Inferior parietal cortex (tissue), 1 donor: Measurements from ENCODE around the gene TRPC4AP.
A peak's percentile ranks its signal among the peaks of the same experiment; 100 is the strongest.
"Not testable (repeated sequence)": the region's sequence is repeated elsewhere in the genome, so short reads cannot be mapped to it uniquely, and the experiment has no call there.

Source experiments
- DNase-seq: peaks from one replicate; pipeline ENCODE4 v3.0.0-alpha.2; 2016; ENCODE audit errors: extremely low spot score

The TRPC4AP gene

DNA sequence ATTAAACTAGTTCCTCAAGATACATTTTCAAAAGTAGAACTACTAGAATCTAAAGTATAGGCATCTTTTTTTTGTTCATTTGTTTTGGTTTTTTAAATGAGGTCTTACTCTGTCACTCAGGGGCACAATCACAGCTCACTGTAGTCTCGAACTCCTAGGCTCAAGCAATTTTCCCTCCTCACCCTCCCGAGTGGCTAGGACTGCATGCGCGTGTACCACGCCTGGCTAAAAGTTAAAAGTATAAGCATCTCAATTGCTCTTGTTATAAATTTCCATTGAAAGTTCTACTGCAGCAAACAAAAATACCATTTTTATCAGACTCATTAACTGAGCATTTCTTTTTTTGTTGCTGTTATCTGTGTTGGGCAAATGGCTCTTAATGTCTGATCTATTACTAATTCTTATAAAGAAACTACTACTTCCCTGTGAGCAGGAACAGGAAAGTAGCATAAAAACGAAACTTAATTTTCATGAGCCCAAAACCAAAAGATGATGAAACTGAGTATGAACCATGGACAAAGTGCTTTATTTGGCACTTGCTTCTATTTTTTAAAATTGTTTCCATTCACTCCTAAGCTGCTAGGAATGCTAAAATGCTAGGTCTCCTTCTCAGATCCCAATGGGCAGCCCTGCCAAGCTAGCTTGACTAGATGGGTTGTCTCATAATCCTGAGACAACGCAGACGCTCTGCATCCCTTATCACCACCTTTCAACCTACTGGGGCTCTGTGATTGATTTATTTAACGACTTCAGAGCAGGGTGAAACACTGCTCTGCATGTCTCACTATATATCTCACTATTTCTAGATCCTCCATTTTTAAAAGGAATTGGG is 36.9 kb downstream of the TRPC4AP start:
- DNase-seq: no peak

DNA sequence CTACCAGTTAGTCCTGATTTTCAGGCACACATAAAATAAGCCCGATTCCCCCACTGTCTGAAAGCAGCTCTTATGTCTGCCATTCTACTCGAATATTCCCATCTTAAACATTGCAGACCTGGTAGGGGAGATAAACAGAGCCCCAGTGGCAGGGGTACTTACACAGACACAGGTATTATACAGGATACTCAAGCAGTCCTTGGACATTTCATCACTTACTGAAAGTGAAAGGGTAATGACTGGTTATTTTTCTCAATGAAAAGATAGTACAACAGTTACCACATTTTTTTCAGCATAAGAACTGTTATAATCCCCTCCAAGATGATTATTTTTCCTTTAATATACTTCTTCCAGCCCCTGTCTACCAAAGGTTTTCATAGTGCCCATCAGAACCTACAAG is 37.8 kb downstream of the TRPC4AP start:
- DNase-seq: no peak

DNA sequence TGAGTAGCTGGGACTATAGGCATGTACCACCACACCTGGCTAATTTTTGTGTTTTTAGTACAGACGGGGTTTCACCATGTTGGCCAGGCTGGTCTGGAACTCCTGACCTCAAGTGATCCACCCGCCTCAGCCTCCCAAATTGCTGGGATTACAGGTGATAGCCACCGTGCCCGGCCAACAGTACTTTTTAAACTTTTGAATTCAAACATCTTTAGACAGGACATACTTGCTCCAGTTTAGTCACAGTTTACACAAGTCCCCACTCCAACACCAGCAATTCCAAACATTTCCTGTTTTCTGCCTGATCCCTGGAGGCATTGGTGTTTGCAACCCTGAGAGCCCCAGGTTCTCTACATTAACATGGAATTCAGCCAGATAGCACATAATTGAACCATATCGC is 40.0 kb downstream of the TRPC4AP start:
- not testable (repeated sequence) for DNase-seq

DNA sequence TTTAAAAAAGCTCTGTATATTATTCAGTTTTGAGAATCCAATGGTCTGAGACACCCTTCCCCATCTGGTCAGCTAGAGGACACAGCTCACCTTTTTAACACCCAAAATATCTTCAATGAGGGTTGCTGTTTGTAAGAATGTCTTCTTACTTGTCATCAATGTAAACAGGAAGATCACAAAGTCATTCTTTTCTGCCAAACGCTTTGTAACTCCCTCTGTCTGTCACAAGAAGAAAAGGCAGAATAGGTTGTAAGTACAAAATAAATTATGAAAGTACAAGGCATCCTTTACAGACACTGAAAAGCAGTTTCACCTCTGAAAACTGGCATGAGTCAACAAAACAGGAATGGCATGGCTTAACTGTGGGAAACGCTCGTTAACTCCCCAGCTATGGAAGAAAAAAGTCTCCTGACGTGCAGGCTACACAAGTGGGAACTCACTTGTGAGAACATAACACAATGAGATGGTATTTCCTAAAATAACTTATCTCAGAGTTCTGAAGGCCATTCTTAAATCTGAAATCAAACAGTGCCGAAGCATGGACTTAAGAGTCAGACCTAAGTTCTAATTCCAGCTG is 42.7 kb downstream of the TRPC4AP start:
- DNase-seq: no peak

DNA sequence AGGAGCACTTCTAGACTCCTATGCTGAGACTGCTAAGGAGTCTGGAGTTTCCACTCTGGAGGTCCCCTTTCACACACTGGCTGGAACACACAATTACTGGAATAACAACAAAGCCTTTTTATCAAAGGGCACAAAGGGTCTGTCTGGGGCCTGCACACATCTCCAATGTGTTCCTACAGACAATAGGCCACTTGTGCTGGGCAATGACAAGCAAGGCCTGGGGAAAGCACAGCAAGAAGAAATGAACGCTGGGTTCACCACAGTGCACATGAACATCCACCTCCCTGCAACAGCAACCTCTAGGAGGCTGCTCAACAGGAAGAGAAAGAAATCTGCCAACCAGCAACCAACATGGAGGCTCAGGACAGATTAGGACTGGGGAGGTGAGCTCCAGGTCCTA is 43.9 kb downstream of the TRPC4AP start:
- peak; percentile 79 for DNase-seq

DNA sequence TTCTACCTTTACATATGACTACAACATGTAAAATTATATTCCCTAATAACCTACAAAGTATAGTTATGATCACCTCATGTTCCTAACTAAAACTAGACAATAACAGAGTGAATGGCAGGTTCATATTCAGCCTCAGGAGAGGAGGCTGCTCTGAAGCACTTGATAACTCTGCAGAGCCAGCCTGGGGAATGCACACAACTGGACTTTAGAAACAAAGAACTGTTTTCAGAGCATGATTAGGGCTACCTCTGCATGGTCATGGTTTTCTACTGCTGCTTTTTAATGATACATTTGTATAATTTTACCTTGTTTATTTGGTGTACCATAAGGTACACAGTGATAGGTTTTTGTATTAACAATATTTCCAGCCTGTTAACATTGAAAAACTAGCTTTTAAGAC is 50.3 kb downstream of the TRPC4AP start:
- no peak for DNase-seq

DNA sequence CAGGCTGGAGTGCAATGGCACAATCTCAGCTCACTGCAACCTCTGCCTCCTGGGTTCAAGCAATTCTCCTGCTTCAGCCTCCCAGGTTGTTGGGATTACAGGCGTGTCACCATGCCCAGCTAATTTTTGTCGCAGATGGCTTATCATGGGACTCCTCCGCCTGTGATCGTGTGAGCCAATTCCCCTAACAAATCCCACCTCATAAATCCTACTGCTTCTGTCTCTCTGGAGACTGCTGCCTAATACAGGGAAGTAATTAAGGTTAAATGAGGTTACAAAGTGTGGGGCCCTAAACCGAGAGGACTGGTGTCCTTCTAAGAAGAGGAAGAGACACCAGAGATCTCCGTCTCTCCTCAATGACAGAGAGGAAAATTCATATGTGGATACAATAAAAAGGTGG is 52.0 kb downstream of the TRPC4AP start:
- no peak for DNase-seq

DNA sequence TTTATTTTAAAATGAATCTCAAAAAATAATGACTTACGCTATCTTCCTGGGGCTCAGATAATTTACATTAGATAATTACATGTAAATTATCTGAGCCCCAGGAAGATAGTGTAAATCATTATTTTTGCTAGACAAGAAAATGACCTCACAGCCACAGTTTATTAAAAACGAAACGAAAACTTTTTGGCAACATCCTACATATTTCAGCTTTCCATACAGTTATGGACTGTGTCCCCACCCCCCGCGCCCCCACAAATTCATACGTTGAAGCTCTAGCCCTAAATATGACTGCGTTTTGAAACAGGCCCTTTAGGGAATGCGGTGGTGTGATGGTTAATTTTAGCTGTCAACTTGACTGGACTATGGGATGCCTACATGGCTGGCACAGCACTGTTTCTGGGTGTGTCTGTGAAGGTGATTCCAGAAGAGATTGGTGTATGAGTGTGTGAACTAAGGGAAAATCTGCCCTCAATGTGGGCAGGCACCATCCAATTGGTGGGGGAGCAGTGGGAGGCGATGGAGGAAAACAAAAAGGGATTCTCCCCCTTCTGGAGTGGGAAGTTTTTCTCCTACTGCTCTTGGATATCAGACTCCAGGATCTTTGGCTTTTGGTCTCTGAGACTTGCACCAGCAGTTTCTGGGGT is 52.6 kb downstream of the TRPC4AP start:
- no peak for DNase-seq

DNA sequence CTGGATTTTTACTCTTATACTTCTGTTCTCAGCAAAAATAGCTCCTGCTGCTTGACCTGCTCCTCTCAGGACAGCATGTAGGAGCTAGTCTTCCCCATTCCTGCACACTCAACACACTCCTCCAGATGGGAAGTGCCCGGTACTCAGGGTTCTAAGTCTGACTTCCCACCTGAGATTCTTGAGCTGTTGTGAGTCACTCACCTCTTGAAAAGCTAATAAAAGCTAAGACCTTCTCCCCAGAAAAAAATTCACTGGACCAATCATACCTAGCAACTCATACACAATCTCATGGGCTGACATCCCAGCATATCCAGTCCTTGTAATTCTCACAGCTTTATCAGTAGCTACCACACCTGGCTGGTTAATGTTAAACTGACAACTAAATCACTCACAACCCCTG is 53.5 kb downstream of the TRPC4AP start:
- DNase-seq: no peak

DNA sequence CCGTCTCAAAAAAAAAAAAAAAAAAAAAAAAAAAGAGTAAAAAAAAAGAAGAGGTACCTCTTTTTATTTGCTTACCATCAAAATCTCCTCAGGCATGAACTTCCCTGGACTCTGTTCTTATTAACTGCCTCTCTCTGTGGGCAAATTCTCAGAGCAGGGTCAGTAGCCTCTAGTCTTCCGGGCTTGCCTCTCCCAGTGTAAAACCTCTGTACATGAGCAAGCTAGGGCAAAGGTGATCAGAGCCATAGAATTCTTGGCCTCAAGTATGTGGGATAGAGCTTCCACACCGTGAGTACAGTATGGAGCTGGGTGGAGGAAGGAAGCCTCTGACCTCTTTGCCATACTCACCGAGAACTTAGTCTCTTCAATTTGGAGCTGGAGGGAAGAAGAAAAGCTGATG is 58.5 kb downstream of the TRPC4AP start:
- DNase-seq: no peak

DNA sequence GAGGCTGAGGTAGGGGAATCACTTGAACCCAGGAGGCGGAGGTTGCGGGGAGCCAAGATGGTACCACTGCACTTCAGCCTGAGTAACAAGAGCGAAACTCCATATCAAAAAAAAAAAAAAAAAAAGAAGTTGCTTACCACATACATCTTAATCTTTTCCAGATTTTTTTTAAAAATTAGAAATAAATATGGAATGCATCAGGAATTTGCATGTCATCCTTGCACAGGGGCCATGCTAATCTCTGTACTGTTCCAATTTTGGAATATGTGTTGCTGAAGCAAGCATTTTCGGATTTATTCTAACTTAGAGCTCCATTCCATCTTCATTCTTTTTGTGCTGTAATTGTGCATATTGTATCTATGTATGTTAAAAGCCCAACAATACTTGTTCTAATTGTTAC is 62.5 kb downstream of the TRPC4AP start:
- no peak for DNase-seq

DNA sequence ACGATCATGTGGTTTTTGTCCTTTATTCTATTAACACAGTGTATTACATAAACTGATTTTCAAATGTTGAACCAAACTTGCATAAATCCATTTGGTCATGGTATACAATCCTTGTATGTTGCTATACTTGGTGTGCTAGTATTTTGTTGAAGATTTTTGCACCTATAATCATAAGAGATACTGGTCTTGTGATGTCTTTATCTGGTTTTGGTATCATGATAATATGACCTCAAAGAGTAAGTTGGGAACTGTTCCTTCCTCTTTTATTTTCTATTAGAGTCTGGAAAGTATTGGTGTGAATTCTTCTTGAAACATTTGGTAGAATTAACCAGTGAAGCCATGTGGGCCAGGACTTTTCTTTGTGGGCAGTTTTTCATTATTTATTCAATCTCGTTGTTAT is 65.3 kb downstream of the TRPC4AP start:
- DNase-seq: no peak

DNA sequence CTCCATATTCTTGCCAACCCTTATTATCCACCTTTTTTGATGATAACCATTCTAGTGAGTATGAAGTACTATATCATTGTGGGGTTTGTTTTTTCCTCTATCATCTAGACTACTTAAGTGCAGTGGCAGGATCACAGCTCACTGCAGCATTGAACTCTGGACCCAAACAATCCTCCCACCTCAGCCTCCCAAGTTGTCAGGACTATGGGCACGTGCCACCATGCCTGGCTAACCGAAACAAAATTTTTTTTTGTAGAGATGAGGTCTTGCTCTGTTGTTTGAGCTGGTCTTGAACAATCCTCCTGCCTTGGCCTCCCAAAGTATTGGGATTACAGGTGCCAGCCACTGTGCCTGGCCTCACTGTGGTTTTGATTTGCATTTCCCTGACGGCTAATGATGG is 67.5 kb downstream of the TRPC4AP start:
- DNase-seq: no peak

DNA sequence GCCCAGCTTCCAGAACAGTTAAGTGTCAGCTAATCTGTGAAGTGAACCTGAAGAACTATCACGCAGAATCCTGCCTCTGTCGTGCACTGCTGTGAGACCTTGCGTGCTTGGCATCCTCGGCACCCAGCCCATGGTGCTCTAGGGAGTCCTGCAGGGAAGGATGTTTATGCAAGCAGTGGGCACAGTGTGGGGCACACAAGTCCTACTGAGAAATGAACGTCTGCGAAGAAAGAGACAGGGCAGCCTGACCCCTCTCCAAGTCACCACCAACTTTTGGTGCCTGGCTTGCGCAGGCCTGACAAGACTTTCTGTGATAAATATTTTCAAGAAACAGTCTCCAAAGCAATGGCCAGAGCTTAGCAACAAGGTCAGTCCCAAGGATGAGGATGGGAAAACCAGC is 69.0 kb downstream of the TRPC4AP start:
- DNase-seq: no peak

DNA sequence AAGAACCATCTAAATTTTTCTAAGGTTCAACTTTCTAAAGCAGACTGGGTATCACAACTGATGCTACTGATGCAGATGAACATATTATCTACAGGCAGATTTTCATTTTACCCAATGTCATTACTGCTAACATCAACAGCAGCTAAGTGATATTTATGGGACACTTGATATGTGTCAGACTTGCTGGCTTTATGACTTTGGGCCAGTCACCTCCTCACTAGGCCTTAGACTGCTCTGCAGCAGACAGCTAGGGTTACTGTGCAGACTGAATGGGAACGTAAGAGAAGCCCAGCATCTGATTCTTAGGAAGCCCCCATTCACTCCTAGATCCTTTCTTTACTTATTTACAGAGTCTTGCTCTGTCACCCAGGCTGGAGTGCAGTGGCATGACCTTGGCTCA is 70.8 kb downstream of the TRPC4AP start:
- no peak for DNase-seq

DNA sequence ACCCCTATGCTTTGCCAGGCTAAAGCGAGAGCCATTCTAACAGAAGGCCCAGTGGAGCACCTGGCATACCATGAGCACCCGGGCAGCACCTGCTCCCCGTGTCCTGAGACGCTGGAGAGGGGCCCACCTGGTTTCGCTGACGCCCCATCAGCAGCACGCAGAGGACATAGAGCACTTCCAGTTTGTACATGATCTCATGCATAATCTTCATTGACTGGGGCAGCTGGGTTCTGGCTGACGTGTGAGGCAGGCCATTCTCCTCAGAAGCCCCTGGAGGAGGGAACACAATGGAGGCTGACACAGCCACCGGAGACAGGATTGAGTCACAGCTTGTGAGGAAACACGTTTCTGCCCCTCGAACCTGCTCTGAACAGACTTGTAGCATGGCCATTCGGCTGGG is 71.5 kb downstream of the TRPC4AP start:
- DNase-seq: no peak

DNA sequence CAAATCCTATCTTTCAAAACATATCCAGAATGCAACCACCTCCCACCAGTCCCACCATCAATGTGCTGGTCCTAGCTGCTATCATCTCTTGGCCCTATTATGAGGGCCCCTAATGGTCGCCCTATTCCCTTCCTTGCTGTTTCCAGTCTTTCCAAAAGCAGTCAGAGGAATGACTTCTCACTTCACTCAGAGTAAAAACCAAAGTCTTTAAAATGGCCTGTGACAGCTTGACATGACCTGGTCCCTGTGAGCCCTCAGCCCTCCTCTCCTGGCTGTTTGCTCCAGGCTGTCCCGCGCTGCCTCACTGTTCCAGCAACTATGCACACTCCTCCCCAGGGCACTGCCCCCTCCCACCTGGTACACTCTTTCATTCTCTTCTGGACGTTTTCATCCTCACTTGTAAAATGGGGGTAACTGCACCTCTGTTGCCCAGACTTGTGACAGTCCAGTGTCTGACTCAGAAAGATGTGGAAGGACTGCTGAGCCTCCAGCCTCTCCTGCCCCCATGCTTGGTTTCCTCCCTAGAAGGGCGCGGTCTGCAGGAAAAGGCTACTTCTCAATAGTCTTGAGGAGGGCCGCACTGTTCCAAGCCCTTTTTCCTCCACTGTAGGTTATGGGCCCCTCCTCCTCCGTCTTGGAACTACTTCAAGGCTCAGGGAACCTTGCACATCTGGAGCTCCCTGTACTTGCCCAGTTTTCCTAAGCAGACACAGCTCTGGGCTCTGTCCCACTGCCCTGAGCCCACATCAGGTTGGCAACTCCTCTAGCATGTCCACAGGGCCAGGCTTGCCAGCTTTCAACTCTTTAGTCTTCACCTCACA is 72.3 kb downstream of the TRPC4AP start:
- DNase-seq: no peak

DNA sequence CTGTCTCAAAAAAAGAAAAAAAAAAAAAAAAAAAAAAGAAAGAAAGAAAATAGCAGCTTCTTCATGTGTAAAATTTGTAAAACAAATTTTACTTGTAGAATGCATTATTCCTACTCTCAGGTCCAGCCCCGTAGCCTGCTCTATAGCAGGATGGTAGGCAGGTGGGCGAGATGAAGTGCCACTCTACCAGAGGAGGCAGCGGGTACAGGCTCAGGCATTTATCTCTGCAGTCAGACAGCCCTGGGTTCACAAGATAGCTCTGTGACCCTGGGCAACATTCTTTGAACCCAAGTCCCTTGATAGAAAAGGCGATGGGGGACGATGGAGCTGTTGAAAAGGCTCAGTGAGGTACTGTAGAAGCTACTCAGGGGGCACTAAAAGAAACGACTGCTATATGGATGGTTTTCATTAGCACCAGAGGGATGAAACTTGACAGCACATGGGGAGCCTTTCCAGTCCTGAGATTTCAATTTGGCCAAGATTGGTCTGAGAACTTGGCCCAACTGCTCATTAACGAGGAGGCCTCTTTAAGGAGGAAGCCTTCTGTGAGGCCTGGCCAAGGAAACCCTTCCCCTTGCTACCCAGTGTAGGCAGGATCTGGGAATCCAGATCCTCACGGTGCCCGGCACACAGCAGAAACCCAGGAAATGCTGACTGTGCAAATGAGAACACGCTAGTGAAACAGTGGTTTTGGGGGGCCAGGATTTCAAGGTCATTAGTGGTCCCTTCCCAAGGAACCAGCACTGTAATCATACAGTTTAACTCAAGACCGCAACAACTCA is 73.8 kb downstream of the TRPC4AP start:
- DNase-seq: no peak

DNA sequence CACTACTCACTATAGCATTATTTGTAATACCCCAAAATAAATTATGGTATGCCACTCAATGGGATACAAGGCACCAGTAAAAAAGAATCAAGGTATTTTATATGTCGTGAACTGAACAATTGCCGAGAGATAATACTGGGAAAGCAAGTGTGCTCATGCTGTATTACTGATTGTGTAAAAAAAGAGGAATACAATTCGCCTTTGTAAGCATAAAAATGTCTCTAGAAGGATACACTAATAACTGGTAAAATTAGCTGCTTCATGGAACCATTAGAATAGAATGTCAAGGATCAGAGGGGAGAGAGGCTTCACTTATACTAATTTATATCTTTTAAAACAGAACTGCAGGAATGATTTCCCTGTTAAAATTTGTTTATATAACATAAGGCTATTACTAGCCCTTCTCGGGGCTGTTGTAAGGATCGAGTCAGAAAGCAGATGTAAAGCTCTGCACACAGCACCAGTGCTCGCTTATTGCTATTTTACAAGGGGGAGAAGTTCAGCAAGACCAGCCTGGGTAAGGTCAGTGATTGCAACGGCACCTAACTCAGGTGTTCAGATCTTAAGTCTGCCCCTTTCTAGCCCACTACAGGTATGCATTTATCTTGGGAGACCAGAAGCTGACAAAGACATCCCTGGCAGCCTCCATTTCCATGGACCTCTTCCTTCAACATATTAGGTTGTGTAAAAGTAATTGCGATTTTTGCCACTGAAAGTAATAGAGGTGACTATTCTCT is 75.3 kb downstream of the TRPC4AP start:
- DNase-seq: no peak

DNA sequence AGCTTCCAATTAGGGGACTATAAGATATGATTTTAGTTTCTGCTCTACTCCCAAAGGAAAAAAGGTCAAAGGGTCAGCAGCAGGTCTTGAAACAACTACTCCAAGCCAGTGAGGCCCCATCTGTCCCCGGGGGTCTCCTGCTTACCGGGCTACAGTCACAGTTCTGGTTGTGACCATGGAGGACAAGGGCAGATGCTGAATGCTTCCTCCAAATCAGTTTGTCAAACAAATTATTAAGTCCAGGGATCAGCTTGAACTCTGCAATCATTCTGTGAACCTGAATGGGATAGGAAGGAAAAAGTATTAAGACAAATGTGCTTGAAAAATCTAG is 76.8 kb downstream of the TRPC4AP start:
- no peak for DNase-seq

DNA sequence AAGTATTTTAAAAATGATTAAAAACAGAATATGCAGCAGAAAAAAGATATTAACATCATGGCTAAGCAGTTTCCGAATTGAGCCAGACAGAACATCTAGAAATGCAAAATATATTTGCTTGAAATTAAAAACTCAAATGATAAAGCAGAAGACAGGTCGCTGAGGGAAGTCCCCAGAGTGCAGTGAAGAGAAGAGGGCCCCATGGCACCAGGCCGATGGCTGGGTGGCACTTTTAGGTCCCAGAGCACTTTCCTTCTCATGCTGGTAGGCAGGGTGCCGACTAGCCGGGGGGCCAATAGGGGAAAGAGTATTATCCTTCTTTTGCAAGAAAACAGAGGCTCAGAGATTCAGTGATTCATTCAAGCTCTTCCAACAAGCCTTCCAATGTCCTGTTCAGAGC is 78.1 kb downstream of the TRPC4AP start:
- no peak for DNase-seq
